HepG2 (cell line): ENCODE measurements around the gene ATRIP. TPM values are rescaled to one million over a fixed set of nuclear protein-coding genes. Genes with fewer than 3 reads are reported as not detected.

Experiments
- CAMTA2 ChIP-seq: sonication (generic); formaldehyde crosslinking; IDR thresholded peaks from 2 replicates; pipeline ENCODE4 v1.4.0; 2020; ENCODE audit warnings: mild to moderate bottlenecking, missing genetic modification reagents, borderline replicate concordance
- EZH2 ChIP-seq: conservative IDR thresholded peaks from 2 replicates; pipeline ENCODE4 v1.6.1; 2012; ENCODE audit warnings: mild to moderate bottlenecking, low read depth, low read length, moderate library complexity
- KDM5A ChIP-seq: fragments of 200-600 bp; sonication (generic); IDR thresholded peaks from 2 replicates; pipeline ENCODE4 v1.7.0; 2018; ENCODE audit warnings: antibody characterized with exemption, mild to moderate bottlenecking, low read length, borderline replicate concordance
- KDM5B ChIP-seq: sonication (generic); formaldehyde crosslinking; IDR thresholded peaks from 2 replicates; pipeline ENCODE4 v1.4.0; 2020; ENCODE audit warnings: missing genetic modification reagents, mild to moderate bottlenecking, borderline replicate concordance
- KMT2B ChIP-seq: IDR thresholded peaks from 2 replicates; pipeline ENCODE4 v1.6.1; 2016; ENCODE audit warnings: missing genetic modification reagents, missing compliant biosample characterization
- NCOR1 ChIP-seq: fragments of 200-600 bp; sonication (generic); IDR thresholded peaks from 2 replicates; pipeline ENCODE4 v1.7.0; 2017; ENCODE audit warnings: antibody characterized with exemption, low read length, borderline replicate concordance
- SMAD3 ChIP-seq: sonication (generic); formaldehyde crosslinking; IDR thresholded peaks from 2 replicates; pipeline ENCODE4 v1.4.0; 2020; ENCODE audit warnings: missing genetic modification reagents
- XBP1 ChIP-seq: sonication (generic); formaldehyde crosslinking; IDR thresholded peaks from 2 replicates; pipeline ENCODE4 v1.5.0; 2020; ENCODE audit warnings: missing genetic modification reagents
- ZBTB8A ChIP-seq: sonication (generic); formaldehyde crosslinking; IDR thresholded peaks from 2 replicates; pipeline ENCODE4 v1.4.0; 2020; ENCODE audit warnings: mild to moderate bottlenecking, low read depth, missing genetic modification reagents, borderline replicate concordance
- ZFAT ChIP-seq: sonication (generic); formaldehyde crosslinking; conservative IDR thresholded peaks from 2 replicates; pipeline ENCODE4 v1.8.1; 2023; ENCODE audit warnings: missing genetic modification reagents, inconsistent platforms
- ZNF335 ChIP-seq: sonication (generic); formaldehyde crosslinking; IDR thresholded peaks from 2 replicates; pipeline ENCODE4 v1.4.0; 2020; ENCODE audit warnings: missing genetic modification reagents
- ZNF354B ChIP-seq: sonication (generic); formaldehyde crosslinking; IDR thresholded peaks from 2 replicates; pipeline ENCODE4 v1.8.0; 2022; ENCODE audit warnings: mild to moderate bottlenecking, missing genetic modification reagents
- ZNF572 ChIP-seq: sonication (generic); formaldehyde crosslinking; IDR thresholded peaks from 2 replicates; pipeline ENCODE4 v1.5.1; 2020; ENCODE audit warnings: mild to moderate bottlenecking, missing genetic modification reagents
- ZNF598 ChIP-seq: sonication (generic); formaldehyde crosslinking; IDR thresholded peaks from 2 replicates; pipeline ENCODE4 v1.5.1; 2020; ENCODE audit warnings: mild to moderate bottlenecking, missing genetic modification reagents, borderline replicate concordance
- ZNF709 ChIP-seq: sonication (generic); formaldehyde crosslinking; IDR thresholded peaks from 2 replicates; pipeline ENCODE4 v1.5.0; 2020; ENCODE audit warnings: mild to moderate bottlenecking, missing genetic modification reagents
- ZNF788 ChIP-seq: sonication (generic); formaldehyde crosslinking; IDR thresholded peaks from 2 replicates; pipeline ENCODE4 v1.5.0; 2020; ENCODE audit warnings: mild to moderate bottlenecking, missing genetic modification reagents, borderline replicate concordance
- polyA plus RNA-seq, 8 experiments: library from polyadenylated mRNA; depleted of rRNA in 3 of 8; stranded (reverse) in 7 of 8; unstranded in 1 of 8; fragments of >200 nt; fragmentation: Illumina TruSeq in 4 of 8; extraction: Trizol in 4 of 8; gene quantifications; 2 replicates each; pipeline versions ENCODE4 v1.2.1 to v1.2.3, GENCODE V29; 2011 to 2016; ENCODE audit warnings: low read depth in 4 of 8, missing spikeins in 1 of 8, mixed read lengths in 1 of 8; ENCODE audit not compliant: insufficient read depth in 1 of 8
- total RNA-seq, 5 experiments: library from RNA; depleted of rRNA; stranded (reverse); fragments of >200 nt; fragmentation: Illumina TruSeq; extraction: Trizol; gene quantifications; 2 replicates each; pipeline ENCODE4 v1.2.3, GENCODE V29; 2016; ENCODE audit warnings: low read depth in 1 of 5
- TF ChIP-seq, protein P1 (sequence below): sonication (generic); formaldehyde crosslinking; IDR thresholded peaks from 2 replicates; pipeline ENCODE4 v1.4.0; 2020; ENCODE audit warnings: missing genetic modification reagents, mild to moderate bottlenecking, borderline replicate concordance
- TF ChIP-seq, protein P2 (sequence below): IDR thresholded peaks from 2 replicates; pipeline ENCODE4 v1.6.1; 2016; ENCODE audit warnings: mild to moderate bottlenecking, missing biosample characterization, missing genetic modification reagents
- TF ChIP-seq, protein P3 (sequence below): sonication (generic); formaldehyde crosslinking; conservative IDR thresholded peaks from 2 replicates; pipeline ENCODE4 v1.8.0; 2022; ENCODE audit warnings: missing genetic modification reagents
- TF ChIP-seq, protein P4 (sequence below): sonication (generic); formaldehyde crosslinking; IDR thresholded peaks from 2 replicates; pipeline ENCODE4 v1.5.0; 2020; ENCODE audit warnings: mild to moderate bottlenecking, missing genetic modification reagents

ATRIP gene
- total and polyA plus RNA-seq, 2 of the 13 experiments (the other 11 are each of a cell fraction or from before 2014, with no cell fraction given): 5.1 to 12.5 TPM

DNA sequence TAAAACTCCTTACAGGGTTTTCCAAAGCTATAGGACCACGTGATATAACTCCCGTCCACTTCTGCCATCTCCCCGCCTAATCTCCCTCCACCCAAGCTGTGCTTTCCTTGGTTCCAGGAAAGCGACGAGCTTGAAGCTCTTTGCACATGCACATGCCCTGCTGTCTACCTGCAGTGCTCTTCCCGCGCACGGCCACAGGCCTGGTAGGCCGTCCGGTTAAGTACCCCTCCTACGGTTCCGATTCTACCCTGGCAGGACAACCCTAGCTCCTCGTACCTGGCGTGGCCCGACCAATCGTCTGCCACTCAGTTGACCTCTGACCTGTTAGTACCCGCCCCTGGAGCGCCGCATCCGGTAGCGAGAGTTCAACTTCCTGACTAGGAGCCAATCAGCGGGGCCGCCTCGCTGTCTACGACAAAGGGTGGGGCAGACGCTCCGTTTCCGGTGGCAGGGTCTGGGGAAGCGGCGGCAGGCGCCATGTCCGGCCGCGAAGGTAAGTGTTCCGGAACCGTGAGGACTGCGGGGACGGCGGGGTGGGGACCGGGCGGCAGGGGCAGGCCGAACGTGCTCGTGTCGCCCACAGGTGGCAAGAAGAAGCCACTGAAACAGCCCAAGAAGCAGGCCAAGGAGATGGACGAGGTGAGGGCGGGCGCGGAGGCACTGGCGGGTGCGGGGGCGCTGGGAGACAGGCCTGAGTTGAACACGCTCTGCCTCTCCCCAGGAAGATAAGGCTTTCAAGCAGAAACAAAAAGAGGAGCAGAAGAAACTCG lies 6.5 kb upstream of the ATRIP start, which contains the start of the genes CCDC51 and TMA7 (continued):
- TF ChIP-seq, protein P1, sequence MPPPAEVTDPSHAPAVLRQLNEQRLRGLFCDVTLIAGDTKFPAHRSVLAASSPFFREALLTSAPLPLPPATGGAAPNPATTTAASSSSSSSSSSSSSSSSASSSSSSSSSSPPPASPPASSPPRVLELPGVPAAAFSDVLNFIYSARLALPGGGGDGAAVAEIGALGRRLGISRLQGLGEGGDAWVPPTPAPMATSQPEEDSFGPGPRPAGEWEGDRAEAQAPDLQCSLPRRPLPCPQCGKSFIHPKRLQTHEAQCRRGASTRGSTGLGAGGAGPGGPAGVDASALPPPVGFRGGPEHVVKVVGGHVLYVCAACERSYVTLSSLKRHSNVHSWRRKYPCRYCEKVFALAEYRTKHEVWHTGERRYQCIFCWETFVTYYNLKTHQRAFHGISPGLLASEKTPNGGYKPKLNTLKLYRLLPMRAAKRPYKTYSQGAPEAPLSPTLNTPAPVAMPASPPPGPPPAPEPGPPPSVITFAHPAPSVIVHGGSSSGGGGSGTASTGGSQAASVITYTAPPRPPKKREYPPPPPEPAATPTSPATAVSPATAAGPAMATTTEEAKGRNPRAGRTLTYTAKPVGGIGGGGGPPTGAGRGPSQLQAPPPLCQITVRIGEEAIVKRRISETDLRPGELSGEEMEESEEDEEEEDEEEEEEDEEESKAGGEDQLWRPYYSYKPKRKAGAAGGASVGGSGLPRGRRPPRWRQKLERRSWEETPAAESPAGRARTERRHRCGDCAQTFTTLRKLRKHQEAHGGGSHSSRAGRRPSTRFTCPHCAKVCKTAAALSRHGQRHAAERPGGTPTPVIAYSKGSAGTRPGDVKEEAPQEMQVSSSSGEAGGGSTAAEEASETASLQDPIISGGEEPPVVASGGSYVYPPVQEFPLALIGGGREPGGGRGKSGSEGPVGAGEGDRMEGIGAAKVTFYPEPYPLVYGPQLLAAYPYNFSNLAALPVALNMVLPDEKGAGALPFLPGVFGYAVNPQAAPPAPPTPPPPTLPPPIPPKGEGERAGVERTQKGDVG (CRISPR knock-in tag): 0 out of 2 replicates have a peak, but pooled peaks have one; percentile 30
- TF ChIP-seq ZFAT (CRISPR knock-in tag): no peak
- TF ChIP-seq, protein P2, sequence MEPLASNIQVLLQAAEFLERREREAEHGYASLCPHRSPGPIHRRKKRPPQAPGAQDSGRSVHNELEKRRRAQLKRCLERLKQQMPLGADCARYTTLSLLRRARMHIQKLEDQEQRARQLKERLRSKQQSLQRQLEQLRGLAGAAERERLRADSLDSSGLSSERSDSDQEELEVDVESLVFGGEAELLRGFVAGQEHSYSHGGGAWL (CRISPR knock-in tag): peak; percentile 89
- TF ChIP-seq EZH2: no peak
- TF ChIP-seq ZNF354B (CRISPR knock-in tag): peak; percentile 75; the same call in 1 of the 2 replicates
- TF ChIP-seq ZBTB8A (CRISPR knock-in tag): no peak
- no peak for TF ChIP-seq NCOR1
- TF ChIP-seq ZNF572 (CRISPR knock-in tag): 0 out of 2 replicates have a peak, but pooled peaks have one; percentile 23
- TF ChIP-seq, protein P3, sequence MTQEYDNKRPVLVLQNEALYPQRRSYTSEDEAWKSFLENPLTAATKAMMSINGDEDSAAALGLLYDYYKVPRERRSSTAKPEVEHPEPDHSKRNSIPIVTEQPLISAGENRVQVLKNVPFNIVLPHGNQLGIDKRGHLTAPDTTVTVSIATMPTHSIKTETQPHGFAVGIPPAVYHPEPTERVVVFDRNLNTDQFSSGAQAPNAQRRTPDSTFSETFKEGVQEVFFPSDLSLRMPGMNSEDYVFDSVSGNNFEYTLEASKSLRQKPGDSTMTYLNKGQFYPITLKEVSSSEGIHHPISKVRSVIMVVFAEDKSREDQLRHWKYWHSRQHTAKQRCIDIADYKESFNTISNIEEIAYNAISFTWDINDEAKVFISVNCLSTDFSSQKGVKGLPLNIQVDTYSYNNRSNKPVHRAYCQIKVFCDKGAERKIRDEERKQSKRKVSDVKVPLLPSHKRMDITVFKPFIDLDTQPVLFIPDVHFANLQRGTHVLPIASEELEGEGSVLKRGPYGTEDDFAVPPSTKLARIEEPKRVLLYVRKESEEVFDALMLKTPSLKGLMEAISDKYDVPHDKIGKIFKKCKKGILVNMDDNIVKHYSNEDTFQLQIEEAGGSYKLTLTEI (CRISPR knock-in tag): no peak
- TF ChIP-seq KDM5B (CRISPR knock-in tag): peak; percentile 87
- TF ChIP-seq SMAD3 (CRISPR knock-in tag): peak; percentile 75; the same call in 1 of the 2 replicates
- TF ChIP-seq ZNF598 (CRISPR knock-in tag): 0 out of 2 replicates have a peak, but pooled peaks have one; percentile 69
- TF ChIP-seq ZNF335 (CRISPR knock-in tag): peak; percentile 88; the same call in 1 of the 2 replicates
- peak; percentile 62; the same call in 1 of the 2 replicates for TF ChIP-seq ZNF709 (CRISPR knock-in tag)
- TF ChIP-seq XBP1 (CRISPR knock-in tag): no peak
- peak; percentile 94 for TF ChIP-seq ZNF788
- TF ChIP-seq CAMTA2 (CRISPR knock-in tag): peak; percentile 50; the same call in 1 of the 2 replicates
- TF ChIP-seq KDM5A: peak; percentile 68; the same call in 1 of the 2 replicates
- TF ChIP-seq, protein P4, sequence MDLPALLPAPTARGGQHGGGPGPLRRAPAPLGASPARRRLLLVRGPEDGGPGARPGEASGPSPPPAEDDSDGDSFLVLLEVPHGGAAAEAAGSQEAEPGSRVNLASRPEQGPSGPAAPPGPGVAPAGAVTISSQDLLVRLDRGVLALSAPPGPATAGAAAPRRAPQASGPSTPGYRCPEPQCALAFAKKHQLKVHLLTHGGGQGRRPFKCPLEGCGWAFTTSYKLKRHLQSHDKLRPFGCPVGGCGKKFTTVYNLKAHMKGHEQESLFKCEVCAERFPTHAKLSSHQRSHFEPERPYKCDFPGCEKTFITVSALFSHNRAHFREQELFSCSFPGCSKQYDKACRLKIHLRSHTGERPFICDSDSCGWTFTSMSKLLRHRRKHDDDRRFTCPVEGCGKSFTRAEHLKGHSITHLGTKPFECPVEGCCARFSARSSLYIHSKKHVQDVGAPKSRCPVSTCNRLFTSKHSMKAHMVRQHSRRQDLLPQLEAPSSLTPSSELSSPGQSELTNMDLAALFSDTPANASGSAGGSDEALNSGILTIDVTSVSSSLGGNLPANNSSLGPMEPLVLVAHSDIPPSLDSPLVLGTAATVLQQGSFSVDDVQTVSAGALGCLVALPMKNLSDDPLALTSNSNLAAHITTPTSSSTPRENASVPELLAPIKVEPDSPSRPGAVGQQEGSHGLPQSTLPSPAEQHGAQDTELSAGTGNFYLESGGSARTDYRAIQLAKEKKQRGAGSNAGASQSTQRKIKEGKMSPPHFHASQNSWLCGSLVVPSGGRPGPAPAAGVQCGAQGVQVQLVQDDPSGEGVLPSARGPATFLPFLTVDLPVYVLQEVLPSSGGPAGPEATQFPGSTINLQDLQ (CRISPR knock-in tag): peak; percentile 81; the same call in 1 of the 2 replicates
- peak; percentile 90 for TF ChIP-seq KMT2B (CRISPR knock-in tag)
